ENCODE data around the gene PLK5. TPM values are rescaled to one million over a fixed set of nuclear protein-coding genes. Genes with fewer than 3 reads are reported as not detected.

The PLK5 gene
- total RNA-seq, 2 experiments from 2014 or later: not detected

DNA sequence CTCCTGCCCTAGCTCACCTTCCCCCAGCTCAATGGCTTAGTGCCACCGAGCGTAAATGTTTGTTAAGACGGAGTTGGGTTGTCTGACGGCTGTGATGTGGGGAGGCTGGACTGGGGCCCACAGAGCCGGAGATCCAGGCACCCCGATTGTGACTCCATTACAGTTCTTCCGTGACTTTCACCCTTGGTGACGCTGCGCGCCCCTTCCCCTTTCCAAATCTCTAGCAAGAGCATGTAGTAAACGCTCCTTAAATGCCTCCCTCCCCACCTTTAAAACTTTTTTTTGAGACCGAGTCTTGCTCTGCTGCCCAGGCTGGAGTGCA, 32.1 kb upstream of the PLK5 start:
- POLR2A ChIA-PET: interaction anchor here (1.0 kb wide), 2 partner anchors 11 to 51 kb away, joined by 3 read pairs; no protein-coding TSS in a partner anchor
- ATAC-seq: no peak
- no peak for TF ChIP-seq CTCF (IDR thresholded peaks at IDR 0.05)
- H3K4me1 Mint-ChIP-seq (ENCODE audit: low read depth): peaks cover 9% of the 10 kb centered on the region
- H3K9me3 Mint-ChIP-seq: no peaks in the 10 kb centered on the region
- H3K36me3 Mint-ChIP-seq (ENCODE audit: low read depth): no peaks in the 10 kb centered on the region
- intact Hi-C loops (cut with micrococcal nuclease): no loop called here
- H3K4me3 Mint-ChIP-seq: peak overlapping the region; percentile 66
- peaks cover 5% of the 10 kb centered on the region for H3K27me3 Mint-ChIP-seq
- CTCF ChIA-PET: no interaction called here
- no peak overlapping the region for H3K27ac Mint-ChIP-seq
- no peak for DNase-seq

- CTCF ChIA-PET: no interaction called here
- peaks cover 5% of the 10 kb centered on the region for H3K27me3 Mint-ChIP-seq
- H3K4me1 Mint-ChIP-seq (ENCODE audit: low read depth): peaks cover 9% of the 10 kb centered on the region
- H3K4me3 Mint-ChIP-seq: peak overlapping the region; percentile 12
- intact Hi-C loops (cut with micrococcal nuclease): no loop called here
- no peak overlapping the region for H3K27ac Mint-ChIP-seq
- no peaks in the 10 kb centered on the region for H3K36me3 Mint-ChIP-seq (ENCODE audit: low read depth)
- H3K9me3 Mint-ChIP-seq: no peaks in the 10 kb centered on the region
- POLR2A ChIA-PET: interaction anchor here (1.0 kb wide), 2 partner anchors 10 to 52 kb away, joined by 3 read pairs; no protein-coding TSS in a partner anchor
- ATAC-seq (no peak), DNase-seq (no peak)
- TF ChIP-seq CTCF (IDR thresholded peaks at IDR 0.05): no peak
These were observed 31.3 kb upstream of the PLK5 start for GRCh38 chr19:1492474-1493006.

- CTCF ChIA-PET: no interaction called here
- peaks cover 8% of the 10 kb centered on the region for H3K4me1 Mint-ChIP-seq (ENCODE audit: low read depth)
These were observed 29.6 kb upstream of the PLK5 start for GRCh38 chr19:1494115-1494815.

DNA sequence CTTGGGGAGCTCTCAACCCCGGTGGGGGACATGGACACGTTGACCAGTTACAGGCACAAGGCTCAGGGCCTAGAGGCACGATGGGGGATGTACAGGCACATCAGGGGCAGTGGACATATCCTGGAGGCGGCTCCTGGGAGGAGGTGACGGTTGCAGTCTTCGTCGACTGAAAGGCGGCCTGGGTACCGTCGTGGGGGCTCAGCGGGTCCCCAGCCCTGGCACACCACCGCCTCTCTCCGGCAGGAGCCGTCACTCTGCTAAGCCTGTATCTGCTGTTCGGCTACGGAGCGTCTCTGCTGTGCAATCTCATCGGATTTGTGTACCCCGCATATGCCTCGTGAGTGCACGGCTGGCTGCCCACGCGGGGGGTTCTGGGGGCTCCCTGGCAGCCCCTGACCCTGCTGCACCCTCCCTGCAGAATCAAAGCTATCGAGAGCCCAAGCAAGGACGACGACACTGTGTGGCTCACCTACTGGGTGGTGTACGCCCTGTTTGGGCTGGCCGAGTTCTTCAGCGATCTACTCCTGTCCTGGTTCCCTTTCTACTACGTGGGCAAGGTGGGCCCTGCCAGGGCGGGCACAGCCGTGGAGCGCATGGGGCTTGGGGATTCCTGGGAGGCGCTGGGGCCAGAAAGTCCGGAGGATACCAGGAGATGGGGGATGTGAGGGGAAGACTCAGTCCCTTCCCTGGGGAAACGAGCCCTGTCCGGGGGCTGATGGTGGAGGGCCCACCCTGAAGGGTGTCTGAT, 28.7 kb upstream of the PLK5 start:
- Mint-ChIP-seq H3K9me3 (no peaks in the 10 kb centered on the region), H3K27ac (no peak overlapping the region), H3K4me3 (no peak overlapping the region), H3K36me3 (ENCODE audit: low read depth) (no peaks in the 10 kb centered on the region), H3K27me3 (peaks cover 5% of the 10 kb centered on the region), H3K4me1 (ENCODE audit: low read depth) (peaks cover 3% of the 10 kb centered on the region)
- intact Hi-C loops (cut with micrococcal nuclease): no loop called here
- no peak for DNase-seq
- POLR2A ChIA-PET: no interaction called here
- no peak for ATAC-seq
- CTCF ChIA-PET: no interaction called here
- TF ChIP-seq CTCF (IDR thresholded peaks at IDR 0.05): no peak

More at GRCh38 chr19:1494115-1494815, 29.6 kb upstream of the PLK5 start:
- H3K4me3 Mint-ChIP-seq: no peak overlapping the region
- no peak overlapping the region for H3K27ac Mint-ChIP-seq
- ATAC-seq (no peak), DNase-seq (no peak)
- H3K36me3 Mint-ChIP-seq (ENCODE audit: low read depth): no peaks in the 10 kb centered on the region
- POLR2A ChIA-PET: interaction anchor here (0.9 to 1.1 kb wide), 2 partner anchors 17 to 21 kb away, joined by 3 read pairs; no protein-coding TSS in a partner anchor
- TF ChIP-seq CTCF (IDR thresholded peaks at IDR 0.05): no peak
- H3K27me3 Mint-ChIP-seq: peaks cover 5% of the 10 kb centered on the region
- intact Hi-C loops (cut with micrococcal nuclease): no loop called here
- no peaks in the 10 kb centered on the region for H3K9me3 Mint-ChIP-seq

Measured in activated CD8-positive, alpha-beta T cell treated with anti-CD3 and anti-CD28 coated beads for 36 hours (primary cell).